BJ (cell line): ENCODE measurements around the gene EIF4G3. TPM values are rescaled to one million over a fixed set of nuclear protein-coding genes. Genes with fewer than 3 reads are reported as not detected.

Experiments
- CTCF ChIA-PET: fragments of 350-600 bp; formaldehyde crosslinking; extraction: SDS; loops from one replicate; lab custom pipeline; 2021; ENCODE audit warnings: antibody characterized with exemption, inconsistent platforms; lab: Yijun Ruan, JAX
- POLR2A ChIA-PET: fragments of 300-600 bp; sonication (Branson Sonifier 250); formaldehyde crosslinking; extraction: SDS; loops from one replicate; lab custom pipeline; 2021; ENCODE audit warnings: antibody characterized with exemption; lab: Charles Lee
- DNase-seq: peaks from one replicate; pipeline ENCODE4 v3.0.0-alpha.2; 2011; ENCODE audit warnings: low read depth
- H3K27me3 ChIP-seq: 2 replicates; pipeline ENCODE4 v1.6.0; 2011; ENCODE audit warnings: low read length; ENCODE audit not compliant: control insufficient read depth, insufficient read depth
- H3K36me3 ChIP-seq: 2 replicates; pipeline ENCODE4 v1.5.1; 2011; ENCODE audit warnings: low read length; ENCODE audit not compliant: control insufficient read depth, insufficient read depth
- H3K4me3 ChIP-seq: 2 replicates; pipeline ENCODE4 v1.5.1; 2011; ENCODE audit warnings: low read depth, mild to moderate bottlenecking, control low read depth, low read length
- polyA plus RNA-seq: library from polyadenylated mRNA; depleted of rRNA; stranded (reverse); fragments of >200 nt; gene quantifications from 2 replicates; pipeline ENCODE4 v1.2.3, GENCODE V29; 2011
- TF ChIP-seq, protein P1 (sequence below): IDR thresholded peaks from 2 replicates; pipeline ENCODE4 v1.5.1; 2011; ENCODE audit warnings: low read depth, mild to moderate bottlenecking, control low read depth, inconsistent platforms, low read length, moderate library complexity; ENCODE audit not compliant: insufficient read depth

EIF4G3 gene
- polyA plus RNA-seq, 1 experiment: 62.0 TPM

DNA sequence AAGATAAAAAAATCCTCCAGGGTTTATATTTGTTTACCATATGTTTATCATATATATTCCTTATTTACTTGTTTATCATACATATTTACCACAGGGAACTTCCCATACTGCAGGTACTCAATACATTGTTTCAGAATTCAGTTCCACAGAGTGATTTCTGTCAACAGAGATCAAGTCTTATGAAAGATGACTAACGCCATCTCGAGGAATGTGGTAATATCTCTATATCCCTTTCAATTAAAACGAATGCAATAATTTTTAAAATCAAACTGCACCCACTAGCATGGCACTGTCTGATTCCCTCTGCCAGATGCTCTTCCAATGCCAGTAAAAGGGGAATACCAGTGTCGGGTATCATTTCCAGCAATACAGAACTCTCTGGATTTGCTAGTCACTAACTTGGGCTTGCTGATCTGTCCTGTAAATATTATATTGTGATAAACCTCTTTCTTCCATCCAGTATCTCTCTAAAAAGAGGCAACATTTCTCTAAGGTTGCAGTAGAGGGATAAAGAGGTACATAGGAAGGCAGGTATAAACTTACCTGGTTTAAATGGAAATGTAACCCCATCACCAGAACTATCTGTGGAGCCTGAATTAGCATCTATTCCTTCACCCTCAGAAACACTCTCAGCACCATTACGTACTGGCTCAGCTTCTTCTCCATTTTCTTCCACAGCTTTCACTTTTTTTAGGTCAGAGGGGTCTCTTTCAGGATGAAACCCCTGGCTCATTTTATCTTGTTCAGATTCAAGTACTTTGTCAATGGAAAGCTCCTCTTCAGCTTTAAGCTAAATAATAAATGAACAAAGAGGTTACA is 277.3 kb downstream of the EIF4G3 start:
- DNase-seq: no peak
- ChIA-PET CTCF (no interaction called here), POLR2A (no interaction called here)
- H3K36me3 ChIP-seq: peaks cover under 1% of the 10 kb centered on the region; the same call in 1 of the 2 replicates
- H3K27me3 ChIP-seq: no peaks in the 10 kb centered on the region
- TF ChIP-seq, protein P1, sequence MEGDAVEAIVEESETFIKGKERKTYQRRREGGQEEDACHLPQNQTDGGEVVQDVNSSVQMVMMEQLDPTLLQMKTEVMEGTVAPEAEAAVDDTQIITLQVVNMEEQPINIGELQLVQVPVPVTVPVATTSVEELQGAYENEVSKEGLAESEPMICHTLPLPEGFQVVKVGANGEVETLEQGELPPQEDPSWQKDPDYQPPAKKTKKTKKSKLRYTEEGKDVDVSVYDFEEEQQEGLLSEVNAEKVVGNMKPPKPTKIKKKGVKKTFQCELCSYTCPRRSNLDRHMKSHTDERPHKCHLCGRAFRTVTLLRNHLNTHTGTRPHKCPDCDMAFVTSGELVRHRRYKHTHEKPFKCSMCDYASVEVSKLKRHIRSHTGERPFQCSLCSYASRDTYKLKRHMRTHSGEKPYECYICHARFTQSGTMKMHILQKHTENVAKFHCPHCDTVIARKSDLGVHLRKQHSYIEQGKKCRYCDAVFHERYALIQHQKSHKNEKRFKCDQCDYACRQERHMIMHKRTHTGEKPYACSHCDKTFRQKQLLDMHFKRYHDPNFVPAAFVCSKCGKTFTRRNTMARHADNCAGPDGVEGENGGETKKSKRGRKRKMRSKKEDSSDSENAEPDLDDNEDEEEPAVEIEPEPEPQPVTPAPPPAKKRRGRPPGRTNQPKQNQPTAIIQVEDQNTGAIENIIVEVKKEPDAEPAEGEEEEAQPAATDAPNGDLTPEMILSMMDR: no peak
- no peak overlapping the region for H3K4me3 ChIP-seq

DNA sequence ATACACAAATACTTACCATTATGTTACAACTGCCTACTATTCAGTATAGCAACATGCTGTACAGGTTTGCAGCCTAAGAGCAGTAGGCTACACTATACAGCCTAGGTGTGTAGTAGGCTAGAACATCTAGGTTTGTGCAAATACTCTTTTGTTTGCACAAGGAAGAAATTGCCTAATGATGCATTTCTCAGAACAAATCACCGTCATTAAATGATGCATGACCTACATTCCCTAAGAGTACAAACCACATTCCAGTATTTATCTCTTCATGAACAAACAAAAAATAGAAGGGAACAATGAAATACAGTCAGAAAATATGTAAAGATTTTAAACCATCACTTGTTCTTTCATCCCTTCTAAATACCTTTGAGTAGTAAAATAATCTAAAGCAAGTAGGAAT is 279.9 kb downstream of the EIF4G3 start:
- ChIA-PET POLR2A (no interaction called here), CTCF (no interaction called here)
- TF ChIP-seq, protein P1: no peak
- DNase-seq: no peak
- H3K36me3 ChIP-seq: peaks cover 10% of the 10 kb centered on the region
- H3K4me3 ChIP-seq: no peak overlapping the region
- no peaks in the 10 kb centered on the region for H3K27me3 ChIP-seq

DNA sequence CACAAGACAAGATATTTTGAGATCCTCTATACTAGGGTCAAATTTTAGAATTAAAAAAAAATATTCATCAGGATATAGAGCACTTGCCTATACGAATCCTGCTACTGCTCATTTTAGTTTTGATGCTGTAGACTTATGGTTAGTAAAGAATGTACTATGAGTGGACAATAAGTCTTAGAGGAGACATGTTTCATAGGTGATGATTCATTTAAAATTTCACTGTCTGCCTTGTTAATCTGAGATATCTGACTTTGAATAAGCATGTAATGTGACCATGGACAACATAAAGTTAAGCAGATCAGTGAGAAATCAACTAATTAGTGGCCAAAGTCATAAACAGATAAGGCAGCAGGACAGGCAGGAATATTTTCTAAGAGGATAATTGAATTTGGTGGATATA is 282.8 kb downstream of the EIF4G3 start:
- TF ChIP-seq, protein P1: no peak
- peaks cover 10% of the 10 kb centered on the region for H3K36me3 ChIP-seq
- no peaks in the 10 kb centered on the region for H3K27me3 ChIP-seq
- no peak for DNase-seq
- H3K4me3 ChIP-seq: no peak overlapping the region
- ChIA-PET POLR2A (no interaction called here), CTCF (no interaction called here)

DNA sequence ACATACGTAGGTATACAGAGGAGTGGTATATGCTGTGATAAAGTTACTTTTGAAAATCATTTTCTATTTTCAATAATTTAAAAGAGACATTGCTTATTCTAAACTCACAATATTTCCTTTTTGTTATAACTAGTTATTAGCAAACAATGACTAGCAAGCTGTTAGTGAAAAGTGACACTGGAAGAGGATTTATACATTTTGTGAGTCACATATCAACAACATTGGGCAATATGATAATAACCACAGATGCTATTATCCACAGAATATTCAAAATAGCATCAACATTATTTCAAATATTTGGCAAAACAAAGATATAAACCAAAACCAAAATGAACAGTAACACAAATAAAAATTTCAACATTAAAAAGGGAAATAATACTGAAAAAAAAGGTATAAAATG is 285.6 kb downstream of the EIF4G3 start:
- ChIA-PET POLR2A (no interaction called here), CTCF (interaction anchor here (0.9 kb wide), 1 partner anchor 10 kb away, joined by 3 read pairs; no protein-coding TSS in a partner anchor)
- H3K27me3 ChIP-seq: no peaks in the 10 kb centered on the region
- TF ChIP-seq, protein P1: no peak
- peaks cover 10% of the 10 kb centered on the region for H3K36me3 ChIP-seq
- H3K4me3 ChIP-seq: no peak overlapping the region
- no peak for DNase-seq

- TF ChIP-seq, protein P1: no peak
- H3K36me3 ChIP-seq: peaks cover under 1% of the 10 kb centered on the region; the same call in 1 of the 2 replicates
- H3K4me3 ChIP-seq: no peak overlapping the region
- ChIA-PET POLR2A (no interaction called here), CTCF (no interaction called here)
- DNase-seq: no peak
- no peaks in the 10 kb centered on the region for H3K27me3 ChIP-seq
Measured at GRCh38 chr1:20887246-20887645, 289.5 kb downstream of the EIF4G3 start.
